ENCODE data around the gene BPIFB3. TPM values are rescaled to one million over a fixed set of nuclear protein-coding genes. Genes with fewer than 3 reads are reported as not detected.

Gene BPIFB3
- total RNA-seq, 1 donor from 2014 or later = not detected

- DNase-seq (ENCODE audit: low read depth) = no peak
Observed at GRCh38 chr20:33015700-33016580, 37.8 kb upstream of the BPIFB3 start.

- DNase-seq (ENCODE audit: low read depth) = no peak
Observed at GRCh38 chr20:33016581-33017109, 37.1 kb upstream of the BPIFB3 start.

- no peak for DNase-seq (ENCODE audit: low read depth)
Observed at GRCh38 chr20:33017542-33017941, 36.2 kb upstream of the BPIFB3 start.

GRCh38 chr20:33018169-33018931 lies 35.4 kb upstream of the BPIFB3 start:
- DNase-seq (ENCODE audit: low read depth) = no peak

GRCh38 chr20:33019465-33020277 lies 34.0 kb upstream of the BPIFB3 start:
- no peak for DNase-seq (ENCODE audit: low read depth)

- no peak for DNase-seq (ENCODE audit: low read depth)
Observed at GRCh38 chr20:33020278-33021161, 33.2 kb upstream of the BPIFB3 start.

- no peak for DNase-seq (ENCODE audit: low read depth)
Observed at GRCh38 chr20:33021879-33022278, 31.8 kb upstream of the BPIFB3 start.

- DNase-seq (ENCODE audit: low read depth) = no peak
Observed at GRCh38 chr20:33022289-33022688, 31.4 kb upstream of the BPIFB3 start.

GRCh38 chr20:33022694-33023438 lies 30.8 kb upstream of the BPIFB3 start:
- no peak for DNase-seq (ENCODE audit: low read depth)

- DNase-seq (ENCODE audit: low read depth) = no peak
Observed at GRCh38 chr20:33023439-33024242, 30.1 kb upstream of the BPIFB3 start.

- DNase-seq (ENCODE audit: low read depth) = no peak
Observed at GRCh38 chr20:33024243-33024560, 29.5 kb upstream of the BPIFB3 start.

GRCh38 chr20:33024609-33025317 lies 28.9 kb upstream of the BPIFB3 start:
- DNase-seq (ENCODE audit: low read depth) = no peak

- no peak for DNase-seq (ENCODE audit: low read depth)
Observed at GRCh38 chr20:33025318-33025876, 28.3 kb upstream of the BPIFB3 start.

- DNase-seq (ENCODE audit: low read depth) = no peak
Observed at GRCh38 chr20:33026072-33026778, 27.5 kb upstream of the BPIFB3 start.

- DNase-seq (ENCODE audit: low read depth) = no peak
Observed at GRCh38 chr20:33026779-33027759, 26.6 kb upstream of the BPIFB3 start.

Data from renal cortical epithelial cell (primary cell).